A549 (cell line): ENCODE measurements around the gene GAREM1. TPM values are rescaled to one million over a fixed set of nuclear protein-coding genes. Genes with fewer than 3 reads are reported as not detected.
A peak's percentile ranks its signal among the peaks of the same experiment; 100 is the strongest.

Source experiments
- ATAC-seq, 2 experiments: fragments of 200-7000 bp in 1 of 2; fragments of >200 bp in 1 of 2; cut with Nextera tagmentation in 1 of 2; cut with Tn5 transposase in 1 of 2; 3 replicates each; pipeline versions ENCODE4 v1.8.0 to v1.9.1; 2018 to 2020; ENCODE audit warnings: mild to moderate bottlenecking in 1 of 2, moderate library complexity in 1 of 2
- CTCF ChIA-PET: fragments of 300-600 bp; sonication (Branson Sonifier 250); formaldehyde crosslinking; extraction: SDS; loops from one replicate; lab custom pipeline; 2021; ENCODE audit warnings: antibody characterized with exemption, inconsistent platforms; lab: Yijun Ruan, JAX
- POLR2A ChIA-PET: fragments of 350-600 bp; formaldehyde crosslinking; extraction: SDS; loops from one replicate; lab custom pipeline; 2021; ENCODE audit warnings: antibody characterized with exemption, inconsistent platforms; lab: Yijun Ruan, JAX
- DNase-seq, 2 experiments: peaks; one replicate each; pipeline versions ENCODE4 v3.0.0 to v3.0.0-alpha.2; 2011 to 2016; ENCODE audit warnings: low read depth in 1 of 2, low spot score in 1 of 2
- FAIRE-seq: peaks from 2 replicates; lab custom pipeline; 2011; peaks lifted over from hg19 to GRCh38; lab: Jason Lieb, UNC
- H3K27ac ChIP-seq, 2 experiments: fragments of >200 bp; sonication (Bioruptor Twin); formaldehyde crosslinking; 3 replicates each; pipeline ENCODE4 v1.5.1; 2016 to 2017
- H3K4me1 ChIP-seq: fragments of >200 bp; sonication (Bioruptor Twin); formaldehyde crosslinking; 3 replicates; pipeline ENCODE4 v1.6.1; 2016
- H3K4me2 ChIP-seq: fragments of >200 bp; sonication (Bioruptor Twin); formaldehyde crosslinking; 3 replicates; pipeline ENCODE4 v1.6.1; 2016
- H3K4me3 ChIP-seq: fragments of >200 bp; sonication (Bioruptor Twin); formaldehyde crosslinking; 3 replicates; pipeline ENCODE4 v1.5.1; 2016
- H3K9me3 ChIP-seq: fragments of >200 bp; sonication (Bioruptor Twin); formaldehyde crosslinking; 3 replicates; pipeline ENCODE4 v1.6.1; 2016
- BCL3 ChIP-seq: fragments of >200 bp; sonication (Bioruptor Twin); formaldehyde crosslinking; IDR thresholded peaks from 3 replicates; pipeline ENCODE4 v1.6.1; 2016
- CBX2 ChIP-seq: fragments of 200-600 bp; sonication (generic); IDR thresholded peaks from 2 replicates; pipeline ENCODE4 v1.6.1; 2016; ENCODE audit warnings: low read depth, mild to moderate bottlenecking, borderline replicate concordance
- CBX8 ChIP-seq: fragments of 200-600 bp; sonication (generic); IDR thresholded peaks from 2 replicates; pipeline ENCODE4 v1.6.1; 2016
- CTCF ChIP-seq: fragments of >200 bp; sonication (Bioruptor Twin); formaldehyde crosslinking; IDR thresholded peaks from 3 replicates; pipeline ENCODE4 v1.5.1; 2016
- ELK1 ChIP-seq: fragments of 150-350 bp; IDR thresholded peaks from 2 replicates; pipeline ENCODE4 v1.6.1; 2014; ENCODE audit warnings: low read depth, mild to moderate bottlenecking, low read length
- EP300 ChIP-seq, 2 experiments: fragments of >200 bp; sonication (Bioruptor Twin); formaldehyde crosslinking; IDR thresholded peaks; 2 replicates in 1 of 2; 3 replicates in 1 of 2; pipeline ENCODE4 v1.6.1; 2016 to 2017
- FOSB ChIP-seq: fragments of 250-450 bp; sonication (Bioruptor Pico); IDR thresholded peaks from 2 replicates; pipeline ENCODE4 v1.5.0; 2020; ENCODE audit warnings: mild to moderate bottlenecking, moderate library complexity
- FOSL2 ChIP-seq, 2 experiments: fragments of 450-650 bp in 1 of 2; fragments of >200 bp in 1 of 2; sonication (Bioruptor Twin) in 1 of 2; formaldehyde crosslinking; IDR thresholded peaks; 2 replicates each; pipeline versions ENCODE4 v1.5.0 to v1.6.1; 2016 to 2020; ENCODE audit warnings: mild to moderate bottlenecking in 1 of 2, moderate library complexity in 1 of 2
- KDM5A ChIP-seq: fragments of 200-600 bp; sonication (generic); IDR thresholded peaks from 2 replicates; pipeline ENCODE4 v1.6.1; 2016; ENCODE audit warnings: antibody characterized with exemption, mild to moderate bottlenecking
- MAFK ChIP-seq: fragments of 450-650 bp; IDR thresholded peaks from 2 replicates; pipeline ENCODE4 v1.6.1; 2014; ENCODE audit not compliant: partially characterized antibody
- NFE2L2 ChIP-seq: fragments of 150-350 bp; conservative IDR thresholded peaks from 2 replicates; pipeline ENCODE4 v1.6.1; 2014; ENCODE audit warnings: low read length
- NPAS2 ChIP-seq: fragments of 250-450 bp; sonication (Bioruptor Pico); IDR thresholded peaks from 2 replicates; pipeline ENCODE4 v1.8.0; 2022; ENCODE audit warnings: mild to moderate bottlenecking, moderate library complexity, borderline replicate concordance
- POLR2A ChIP-seq: IDR thresholded peaks from 2 replicates; pipeline ENCODE4 v1.6.1; 2012; ENCODE audit warnings: mild to moderate bottlenecking, low read length
- POLR2AphosphoS2 ChIP-seq: conservative IDR thresholded peaks from 2 replicates; pipeline ENCODE4 v1.6.1; 2012; ENCODE audit warnings: low read length, improper control_type of control experiment, inconsistent platforms
- RAD21 ChIP-seq, 2 experiments: fragments of >200 bp in 1 of 2; sonication (Bioruptor Twin) in 1 of 2; formaldehyde crosslinking in 1 of 2; IDR thresholded peaks in 1 of 2; conservative IDR thresholded peaks in 1 of 2; 2 replicates in 1 of 2; 3 replicates in 1 of 2; pipeline ENCODE4 v1.6.1; 2012 to 2018; ENCODE audit warnings: inconsistent platforms in 1 of 2
- RARB ChIP-seq: fragments of 250-450 bp; sonication (Bioruptor Pico); IDR thresholded peaks from 2 replicates; pipeline ENCODE4 v1.8.0; 2021; ENCODE audit warnings: mild to moderate bottlenecking, moderate library complexity
- REST ChIP-seq: fragments of 200-600 bp; sonication (generic); IDR thresholded peaks from 2 replicates; pipeline ENCODE4 v1.6.1; 2016; ENCODE audit warnings: antibody characterized with exemption, mild to moderate bottlenecking, moderate library complexity
- RNF2 ChIP-seq: fragments of 200-600 bp; sonication (generic); IDR thresholded peaks from 2 replicates; pipeline ENCODE4 v1.6.1; 2016; ENCODE audit warnings: low read depth, mild to moderate bottlenecking, antibody characterized with exemption, moderate library complexity, borderline replicate concordance
- TP53 ChIP-seq: fragments of 250-450 bp; sonication (Bioruptor Pico); IDR thresholded peaks from 2 replicates; pipeline ENCODE4 v1.5.0; 2021; ENCODE audit warnings: mild to moderate bottlenecking, moderate library complexity
- ZNF302 ChIP-seq: fragments of 250-450 bp; sonication (Bioruptor Pico); IDR thresholded peaks from 2 replicates; pipeline ENCODE4 v1.9.0; 2021; ENCODE audit warnings: inconsistent platforms, mild to moderate bottlenecking, moderate library complexity
- WGBS: methylation state at CpG from one replicate; pipeline ENCODE4 v1.1.6; 2017; ENCODE audit errors: missing lambda C conversion rate; 5-methylcytosine and 5-hydroxymethylcytosine counted together
- polyA plus RNA-seq, 4 experiments: library from polyadenylated mRNA; depleted of rRNA in 3 of 4; stranded (reverse); fragments of >200 nt; fragmentation: RNase III in 1 of 4; extraction: RNeasy Plus Mini Kit Qiagen cat#74134 plus additional on column Dnase treatment in 1 of 4; gene quantifications; 2 replicates in 3 of 4; 3 replicates in 1 of 4; pipeline ENCODE4 v1.2.3, GENCODE V29; 2011 to 2017
- TF ChIP-seq, protein P1 (sequence below): fragments of >200 bp; sonication (Bioruptor Twin); formaldehyde crosslinking; IDR thresholded peaks from 2 replicates; pipeline ENCODE4 v1.6.1; 2016
- TF ChIP-seq, protein P2 (sequence below): IDR thresholded peaks from 2 replicates; pipeline ENCODE4 v1.6.1; 2012

Gene GAREM1
- polyA plus RNA-seq, 2 of the 4 experiments (the other 2 are of a cell fraction), result 1.3 to 5.0 TPM

DNA sequence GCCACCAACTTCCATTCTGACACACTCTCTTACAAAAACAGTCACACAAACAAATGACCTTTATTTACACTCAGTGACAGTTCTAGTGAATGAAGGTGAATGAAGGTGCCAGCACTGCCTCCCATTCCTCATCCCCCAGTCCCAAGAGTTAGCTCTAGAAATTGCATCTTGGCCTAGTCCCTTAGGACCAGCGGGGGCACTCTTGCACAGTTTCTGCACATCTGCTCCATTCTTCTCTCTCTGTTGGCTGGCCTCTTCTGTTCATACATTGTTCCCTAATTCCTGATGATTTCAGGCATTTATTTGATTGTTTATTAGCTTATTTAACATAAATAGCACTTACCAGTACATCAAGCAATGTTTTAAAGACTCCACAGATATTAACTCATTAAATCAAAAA is 30.9 kb downstream of the GAREM1 start:
- ChIA-PET CTCF (interaction anchor here (1.2 to 1.4 kb wide), 2 partner anchors 8 to 11 kb away, joined by 4 to 5 read pairs; no protein-coding TSS in a partner anchor), POLR2A (interaction anchor here (0.5 kb wide), 1 partner anchor 30 kb away, joined by 3 read pairs; no protein-coding TSS in a partner anchor)
- FAIRE-seq, result no peak
- no peak overlapping the region for H3K27ac ChIP-seq
- H3K4me2 ChIP-seq, result no peak overlapping the region
- peak; percentile 7 to 9 for DNase-seq
- H3K4me1 ChIP-seq, result no peaks in the 10 kb centered on the region
- TF ChIP-seq POLR2A (no peak), RARB (CRISPR knock-in tag) (no peak), RAD21 (conservative IDR thresholded peaks at IDR 0.05 in 1 of 2, IDR thresholded peaks at IDR 0.05 in 1 of 2) (peak in 1 of 2 experiments; percentile 32; a peak in 1 of 5 replicates)
- H3K9me3 ChIP-seq, result no peaks in the 10 kb centered on the region
- peak; percentile 71; a peak in 5 of 6 replicates for ATAC-seq
- H3K4me3 ChIP-seq, result no peak overlapping the region
- WGBS, result 89% methylated on average over 1 of the region's 1 CpG

DNA sequence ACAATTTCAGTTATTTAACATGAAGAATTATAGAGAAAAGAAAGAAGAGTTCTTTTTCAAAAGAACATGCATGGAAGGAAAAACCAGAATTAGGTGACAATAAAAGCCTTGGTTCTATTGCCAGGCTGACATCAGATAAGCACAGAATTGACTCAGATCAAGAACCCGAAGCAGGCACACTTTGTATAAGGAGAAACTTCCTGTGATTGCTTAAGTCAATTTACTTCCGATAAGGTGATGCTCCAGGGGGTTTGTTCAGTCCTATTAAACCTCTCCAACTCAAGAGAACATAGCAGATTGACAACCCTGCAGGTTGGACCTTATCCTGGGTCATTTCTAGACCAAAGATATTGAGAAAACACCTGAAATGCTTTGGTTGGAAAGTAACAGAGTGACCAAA is 31.4 kb downstream of the GAREM1 start:
- H3K9me3 ChIP-seq, result no peaks in the 10 kb centered on the region
- TF ChIP-seq NPAS2 (CRISPR knock-in tag) (no peak), CBX2 (no peak), TP53 (CRISPR knock-in tag) (no peak), ELK1 (no peak), RARB (CRISPR knock-in tag) (no peak), NFE2L2 (no peak), CTCF (no peak), RNF2 (no peak), KDM5A (no peak), CBX8 (no peak), MAFK (no peak)
- TF ChIP-seq, protein P1, sequence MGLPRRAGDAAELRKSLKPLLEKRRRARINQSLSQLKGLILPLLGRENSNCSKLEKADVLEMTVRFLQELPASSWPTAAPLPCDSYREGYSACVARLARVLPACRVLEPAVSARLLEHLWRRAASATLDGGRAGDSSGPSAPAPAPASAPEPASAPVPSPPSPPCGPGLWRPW, result no peak
- TF ChIP-seq, protein P2, sequence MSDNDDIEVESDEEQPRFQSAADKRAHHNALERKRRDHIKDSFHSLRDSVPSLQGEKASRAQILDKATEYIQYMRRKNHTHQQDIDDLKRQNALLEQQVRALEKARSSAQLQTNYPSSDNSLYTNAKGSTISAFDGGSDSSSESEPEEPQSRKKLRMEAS, result no peak
- H3K27ac ChIP-seq, result no peak overlapping the region
- DNase-seq, result no peak
- no peak overlapping the region for H3K4me3 ChIP-seq
- H3K4me2 ChIP-seq, result no peak overlapping the region
- 93% methylated on average over 2 of the region's 2 CpGs for WGBS
- FAIRE-seq, result no peak
- ATAC-seq, result no peak
- ChIA-PET CTCF (interaction anchor here (1.2 to 1.4 kb wide), 2 partner anchors 8 to 11 kb away, joined by 4 to 5 read pairs; no protein-coding TSS in a partner anchor), POLR2A (no interaction called here)
- no peaks in the 10 kb centered on the region for H3K4me1 ChIP-seq

GRCh38 chr18:32438173-32438572 is 32.5 kb downstream of the GAREM1 start:
- ChIA-PET CTCF (no interaction called here), POLR2A (no interaction called here)
- Histone ChIP-seq H3K4me1 (no peaks in the 10 kb centered on the region), H3K4me2 (no peak overlapping the region), H3K4me3 (no peak overlapping the region), H3K9me3 (no peaks in the 10 kb centered on the region), H3K27ac (no peak overlapping the region)
- no peak for FAIRE-seq
- TF ChIP-seq BCL3 (no peak), EP300 (IDR thresholded peaks at IDR 0.05) (no peak), REST (no peak), FOSL2 (IDR thresholded peaks at IDR 0.05) (no peak), FOSL2 (CRISPR knock-in tag; IDR thresholded peaks at IDR 0.05) (no peak), POLR2AphosphoS2 (no peak), FOSB (no peak), ZNF302 (CRISPR knock-in tag) (no peak), CTCF (no peak)
- no peak for ATAC-seq
- 80% methylated on average over 8 of the region's 8 CpGs for WGBS
- DNase-seq, result no peak
